TTC549 (cell line): ENCODE results near the gene PLBD2.

Experiments
- FAIRE-seq: peaks from 2 replicates; lab custom pipeline; 2012; peaks lifted over from hg19 to GRCh38; lab: Jason Lieb, UNC

PLBD2 gene

GRCh38 chr12:113420996-113421595, 62.7 kb downstream of the PLBD2 start:
- no peak for FAIRE-seq

DNA sequence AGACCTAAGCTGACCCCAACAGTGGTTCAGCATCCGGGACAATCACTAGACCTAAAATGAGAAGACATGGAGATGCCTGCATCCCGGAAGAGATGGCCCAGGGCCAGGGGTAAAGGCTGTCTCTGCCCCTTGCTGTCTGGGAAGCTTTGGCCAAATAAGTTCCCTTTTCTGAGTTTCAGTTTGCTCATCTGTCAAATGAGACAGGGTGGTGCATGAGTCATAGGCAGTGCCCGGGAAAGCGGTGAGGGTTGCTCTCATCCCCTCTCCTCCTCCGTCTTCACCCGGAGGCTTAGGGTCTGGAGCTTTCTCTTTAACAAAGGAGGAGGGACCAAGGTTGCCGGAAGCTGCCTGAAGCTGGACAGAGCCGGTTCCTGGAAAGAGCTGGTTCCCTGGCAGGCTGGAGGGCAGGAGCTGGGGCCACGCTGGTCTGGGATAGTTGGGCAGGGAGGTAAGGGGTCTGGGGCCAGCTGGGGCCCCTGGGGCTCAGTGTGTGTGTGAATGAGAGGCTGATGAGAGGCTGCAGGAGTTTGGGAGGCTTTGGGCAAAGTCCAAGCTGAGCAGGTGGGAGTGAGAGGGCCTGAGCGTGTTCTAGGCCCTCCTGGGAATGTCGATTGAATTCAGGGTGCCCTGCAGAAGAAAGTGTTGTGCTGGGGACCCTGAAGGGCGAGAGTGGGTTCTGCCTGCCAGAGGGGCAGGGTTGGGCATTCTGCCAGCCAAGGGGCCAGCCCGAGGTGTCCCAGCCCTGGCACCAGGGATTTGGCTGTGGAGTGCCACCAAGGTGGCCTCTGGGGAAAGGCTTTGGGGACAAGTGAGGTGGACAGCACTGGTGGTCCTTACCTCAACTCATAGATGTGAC, 63.9 kb downstream of the PLBD2 start, which contains the start of gene SDSL:
Gene SDSL (plus strand): TSS at position 351 of the 856 bp plus-strand sequence. CDS start 5,603 bp downstream, outside the sequence.
- FAIRE-seq, result no peak

GRCh38 chr12:113422886-113423669, 64.7 kb downstream of the PLBD2 start:
- no peak for FAIRE-seq

- no peak for FAIRE-seq
These were observed 66.1 kb downstream of the PLBD2 start for GRCh38 chr12:113424456-113424855.

- FAIRE-seq, result no peak
These were observed 66.8 kb downstream of the PLBD2 start for GRCh38 chr12:113424915-113425823.

DNA sequence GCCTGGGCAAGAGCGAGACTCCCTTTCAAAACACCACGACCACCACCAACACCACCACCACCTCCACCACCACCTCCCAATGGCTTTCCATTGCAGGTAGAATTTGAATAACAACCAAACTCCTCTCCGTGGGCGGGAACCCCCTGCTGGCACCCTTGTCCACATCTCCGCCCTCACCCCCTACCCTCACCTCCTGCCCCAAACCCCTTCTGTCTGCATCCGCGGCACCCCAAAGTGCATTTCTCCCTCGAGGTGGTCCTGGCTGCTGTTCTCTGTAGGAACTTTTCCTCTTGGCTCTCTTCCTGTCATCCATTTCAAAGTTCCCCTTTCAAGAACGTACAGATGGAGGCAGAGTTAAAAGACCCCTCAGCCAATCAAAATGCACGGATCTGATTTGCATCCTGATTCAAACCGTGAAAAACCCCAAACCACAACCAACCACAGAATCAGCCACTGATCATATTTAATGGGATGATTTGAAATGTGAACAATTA, 67.6 kb downstream of the PLBD2 start:
- FAIRE-seq, result no peak

GRCh38 chr12:113427882-113428281, 69.5 kb downstream of the PLBD2 start:
- no peak for FAIRE-seq

GRCh38 chr12:113428482-113428881, 70.1 kb downstream of the PLBD2 start:
- no peak for FAIRE-seq

DNA sequence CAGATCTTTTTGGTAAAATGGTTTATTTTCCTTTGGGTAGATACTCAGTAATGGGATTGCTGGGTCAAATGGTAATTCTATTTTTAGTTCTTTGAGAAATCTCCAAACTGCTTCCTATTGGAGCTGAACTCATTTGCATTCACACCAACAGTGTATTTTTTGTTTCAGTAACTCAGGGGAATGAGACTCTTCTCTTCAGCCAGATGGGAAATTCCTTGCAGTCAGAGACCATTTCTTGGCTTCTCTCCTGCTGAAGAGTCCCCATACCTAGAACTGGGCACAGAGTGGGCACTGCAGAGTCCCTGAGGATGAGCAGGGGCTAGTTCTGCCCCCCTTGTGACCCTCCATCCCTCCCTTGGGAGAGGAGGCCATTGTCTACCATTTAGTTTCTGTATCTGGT, 74.6 kb downstream of the PLBD2 start:
- FAIRE-seq, result no peak

GRCh38 chr12:113435367-113435766, 77.0 kb downstream of the PLBD2 start:
- FAIRE-seq, result no peak

GRCh38 chr12:113436586-113436985, 78.2 kb downstream of the PLBD2 start:
- FAIRE-seq, result no peak

- no peak for FAIRE-seq
These were observed 78.8 kb downstream of the PLBD2 start for GRCh38 chr12:113436993-113437728.

DNA sequence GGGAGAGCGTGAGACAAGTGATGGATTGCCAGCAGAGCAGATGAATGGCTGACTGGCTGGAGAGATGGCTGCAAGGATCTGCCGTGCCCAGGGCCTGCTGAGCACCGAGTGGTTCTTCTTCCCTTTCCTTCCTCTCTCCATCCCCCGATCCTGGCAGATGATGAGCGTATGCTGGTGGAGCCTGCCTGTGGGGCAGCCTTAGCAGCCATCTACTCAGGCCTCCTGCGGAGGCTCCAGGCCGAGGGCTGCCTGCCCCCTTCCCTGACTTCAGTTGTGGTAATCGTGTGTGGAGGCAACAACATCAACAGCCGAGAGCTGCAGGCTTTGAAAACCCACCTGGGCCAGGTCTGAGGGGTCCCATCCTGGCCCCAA, 79.3 kb downstream of the PLBD2 start:
- no peak for FAIRE-seq

DNA sequence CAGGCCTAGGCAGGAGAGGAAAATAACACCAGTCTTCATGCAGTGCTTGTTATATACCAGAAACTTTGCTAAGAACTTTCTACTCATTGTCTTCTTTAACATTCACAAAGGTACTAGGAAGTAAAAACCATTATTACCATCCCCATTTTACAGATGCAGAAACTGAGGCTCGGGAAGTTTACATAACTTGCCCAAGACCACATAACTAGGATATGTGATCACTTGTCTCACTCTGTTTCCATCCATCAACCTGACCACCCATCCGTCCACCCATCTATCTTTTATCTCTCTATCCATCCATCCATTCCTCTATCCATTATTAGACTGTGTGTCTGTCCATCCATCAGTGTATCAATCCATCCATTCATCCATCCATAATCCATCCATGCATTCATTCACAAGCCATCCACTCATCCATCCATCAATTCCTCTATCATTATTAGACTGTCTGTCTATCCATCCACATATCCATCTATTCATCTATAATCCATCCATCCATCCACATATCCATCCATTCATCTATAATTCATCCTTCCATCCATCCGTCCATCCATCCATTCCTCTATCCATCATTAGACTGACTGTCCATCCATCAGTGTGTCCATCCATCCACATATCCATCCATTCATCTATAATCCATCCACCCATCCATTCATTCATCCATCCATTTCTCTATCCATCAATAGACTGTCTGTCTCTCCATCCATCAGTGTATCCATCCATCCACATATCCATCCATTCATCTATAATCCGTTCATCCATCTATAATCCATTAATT, 80.3 kb downstream of the PLBD2 start:
- no peak for FAIRE-seq

- FAIRE-seq, result no peak
These were observed 80.9 kb downstream of the PLBD2 start for GRCh38 chr12:113439301-113439597.

DNA sequence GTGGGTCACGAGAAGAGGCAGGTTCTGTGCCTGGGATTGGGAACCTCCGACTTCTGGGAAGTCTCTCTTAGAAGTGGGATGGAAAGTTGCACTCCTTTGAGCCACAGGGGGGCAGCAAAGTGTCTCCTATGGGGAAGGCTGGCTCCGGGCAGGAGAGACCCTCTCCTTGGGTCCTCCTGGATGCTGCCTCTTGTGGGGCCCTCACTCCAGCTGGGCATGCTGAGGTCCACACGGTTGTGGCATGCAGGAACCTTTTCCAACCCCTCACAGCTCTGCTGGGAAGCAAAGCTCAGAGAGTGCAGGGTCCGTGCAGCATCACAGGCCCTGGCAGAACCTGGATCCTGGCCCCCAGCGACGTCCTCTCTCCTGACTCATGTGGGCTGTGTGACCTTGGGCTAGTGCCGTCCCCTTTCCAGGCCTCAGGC, 81.2 kb downstream of the PLBD2 start:
- FAIRE-seq, result no peak

DNA sequence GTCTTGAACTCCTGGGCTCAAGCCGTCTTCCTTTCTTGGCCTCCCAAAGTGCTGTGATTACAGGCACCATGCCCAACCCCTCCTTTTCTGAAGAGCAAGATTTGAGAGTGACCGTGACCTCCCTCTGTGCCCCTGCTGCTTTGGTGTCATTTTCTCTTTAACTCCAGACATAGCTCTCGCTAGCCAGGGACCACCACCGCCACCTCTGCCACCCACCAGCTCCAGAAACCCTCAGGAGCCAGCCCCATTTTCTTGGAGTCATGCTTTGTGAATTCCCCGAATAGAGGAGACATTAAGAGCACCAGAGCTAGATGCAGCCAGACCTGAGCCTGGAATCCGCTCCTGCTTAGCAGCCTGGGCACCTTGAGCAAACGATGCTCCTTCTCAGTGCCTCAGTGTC, 81.9 kb downstream of the PLBD2 start:
- no peak for FAIRE-seq
